WTC11 (cell line): ENCODE results near the gene PTPRT.

Experiments
- NR1H2 ChIP-seq: sonication (generic); formaldehyde crosslinking; IDR thresholded peaks from 2 replicates; pipeline ENCODE4 v1.9.0; 2021; ENCODE audit warnings: mild to moderate bottlenecking, moderate library complexity, missing genetic modification reagents
- ZNF317 ChIP-seq: sonication (generic); formaldehyde crosslinking; IDR thresholded peaks from 2 replicates; pipeline ENCODE4 v1.8.1; 2023; ENCODE audit warnings: low read depth, mild to moderate bottlenecking, moderate library complexity, missing genetic modification reagents, borderline replicate concordance
- TF ChIP-seq, protein P1 (sequence below): sonication (generic); formaldehyde crosslinking; IDR thresholded peaks from 2 replicates; pipeline ENCODE4 v1.8.1; 2022; ENCODE audit warnings: low read depth, mild to moderate bottlenecking, moderate library complexity, missing genetic modification reagents, borderline replicate concordance
- TF ChIP-seq, protein P2 (sequence below): sonication (generic); formaldehyde crosslinking; conservative IDR thresholded peaks from 2 replicates; pipeline ENCODE4 v1.8.1; 2022; ENCODE audit warnings: mild to moderate bottlenecking, missing genetic modification reagents
- TF ChIP-seq, protein P3 (sequence below): fragments of 200-600 bp; IDR thresholded peaks from 2 replicates; pipeline ENCODE4 v1.8.0; 2022; ENCODE audit warnings: antibody characterized with exemption
- TF ChIP-seq, protein P4 (sequence below): sonication (generic); formaldehyde crosslinking; IDR thresholded peaks from 2 replicates; pipeline ENCODE4 v1.8.1; 2023; ENCODE audit warnings: mild to moderate bottlenecking, missing genetic modification reagents, moderate library complexity

DNA sequence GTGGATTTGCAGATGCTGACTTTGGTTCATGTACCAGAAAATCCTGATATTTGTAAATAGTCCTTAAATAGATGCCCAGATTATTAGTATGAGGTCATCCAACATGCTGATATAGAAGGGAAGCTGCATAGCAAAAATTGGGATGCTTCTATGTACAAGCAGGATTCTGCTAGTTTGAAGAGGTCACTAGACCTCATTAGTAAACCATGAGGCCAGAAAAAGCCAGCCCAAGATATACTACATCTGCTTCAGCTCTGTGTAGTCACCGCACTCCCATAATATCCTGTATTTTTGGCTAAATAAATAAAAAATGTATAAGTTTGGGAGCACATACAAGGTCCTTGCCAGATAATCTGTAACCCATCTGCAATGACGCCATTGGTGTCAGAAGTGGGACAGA lies 13.0 kb downstream of the PTPRT start:
- TF ChIP-seq, protein P1, sequence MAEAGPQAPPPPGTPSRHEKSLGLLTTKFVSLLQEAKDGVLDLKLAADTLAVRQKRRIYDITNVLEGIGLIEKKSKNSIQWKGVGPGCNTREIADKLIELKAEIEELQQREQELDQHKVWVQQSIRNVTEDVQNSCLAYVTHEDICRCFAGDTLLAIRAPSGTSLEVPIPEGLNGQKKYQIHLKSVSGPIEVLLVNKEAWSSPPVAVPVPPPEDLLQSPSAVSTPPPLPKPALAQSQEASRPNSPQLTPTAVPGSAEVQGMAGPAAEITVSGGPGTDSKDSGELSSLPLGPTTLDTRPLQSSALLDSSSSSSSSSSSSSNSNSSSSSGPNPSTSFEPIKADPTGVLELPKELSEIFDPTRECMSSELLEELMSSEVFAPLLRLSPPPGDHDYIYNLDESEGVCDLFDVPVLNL (CRISPR knock-in tag): no peak
- TF ChIP-seq, protein P2, sequence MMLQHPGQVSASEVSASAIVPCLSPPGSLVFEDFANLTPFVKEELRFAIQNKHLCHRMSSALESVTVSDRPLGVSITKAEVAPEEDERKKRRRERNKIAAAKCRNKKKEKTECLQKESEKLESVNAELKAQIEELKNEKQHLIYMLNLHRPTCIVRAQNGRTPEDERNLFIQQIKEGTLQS (CRISPR knock-in tag): no peak
- TF ChIP-seq, protein P3, sequence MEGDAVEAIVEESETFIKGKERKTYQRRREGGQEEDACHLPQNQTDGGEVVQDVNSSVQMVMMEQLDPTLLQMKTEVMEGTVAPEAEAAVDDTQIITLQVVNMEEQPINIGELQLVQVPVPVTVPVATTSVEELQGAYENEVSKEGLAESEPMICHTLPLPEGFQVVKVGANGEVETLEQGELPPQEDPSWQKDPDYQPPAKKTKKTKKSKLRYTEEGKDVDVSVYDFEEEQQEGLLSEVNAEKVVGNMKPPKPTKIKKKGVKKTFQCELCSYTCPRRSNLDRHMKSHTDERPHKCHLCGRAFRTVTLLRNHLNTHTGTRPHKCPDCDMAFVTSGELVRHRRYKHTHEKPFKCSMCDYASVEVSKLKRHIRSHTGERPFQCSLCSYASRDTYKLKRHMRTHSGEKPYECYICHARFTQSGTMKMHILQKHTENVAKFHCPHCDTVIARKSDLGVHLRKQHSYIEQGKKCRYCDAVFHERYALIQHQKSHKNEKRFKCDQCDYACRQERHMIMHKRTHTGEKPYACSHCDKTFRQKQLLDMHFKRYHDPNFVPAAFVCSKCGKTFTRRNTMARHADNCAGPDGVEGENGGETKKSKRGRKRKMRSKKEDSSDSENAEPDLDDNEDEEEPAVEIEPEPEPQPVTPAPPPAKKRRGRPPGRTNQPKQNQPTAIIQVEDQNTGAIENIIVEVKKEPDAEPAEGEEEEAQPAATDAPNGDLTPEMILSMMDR: no peak
- TF ChIP-seq, protein P4, sequence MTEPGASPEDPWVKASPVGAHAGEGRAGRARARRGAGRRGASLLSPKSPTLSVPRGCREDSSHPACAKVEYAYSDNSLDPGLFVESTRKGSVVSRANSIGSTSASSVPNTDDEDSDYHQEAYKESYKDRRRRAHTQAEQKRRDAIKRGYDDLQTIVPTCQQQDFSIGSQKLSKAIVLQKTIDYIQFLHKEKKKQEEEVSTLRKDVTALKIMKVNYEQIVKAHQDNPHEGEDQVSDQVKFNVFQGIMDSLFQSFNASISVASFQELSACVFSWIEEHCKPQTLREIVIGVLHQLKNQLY (CRISPR knock-in tag): no peak
- TF ChIP-seq ZNF317 (CRISPR knock-in tag) (no peak), NR1H2 (CRISPR knock-in tag) (no peak)
